ENCODE results near the gene ATP9B. TPM values are rescaled to one million over a fixed set of nuclear protein-coding genes. Genes with fewer than 3 reads are reported as not detected.

The ATP9B gene
- total and polyA plus RNA-seq, 4 donors = 12.6 to 77.0 (median 29.9) TPM

- Histone ChIP-seq H3K27ac (ENCODE audit: low read depth in 1 of 2, low read length in 1 of 2) (no peak overlapping the region), H3K4me1 (ENCODE audit: control insufficient read depth in 5 of 5, insufficient read depth in 5 of 5, low read length in 5 of 5) (peaks cover 0 to 11% (median 0%) of the 10 kb centered on the region in 5 donors), H3K9me3 (ENCODE audit: control insufficient read depth in 4 of 4, insufficient read depth in 3 of 4, low read length in 3 of 4) (no peaks in the 10 kb centered on the region), H3K9ac (ENCODE audit: insufficient read depth in 1 of 2, low read length in 2 of 2) (no peak overlapping the region), H3K36me3 (ENCODE audit: control insufficient read depth in 4 of 4, insufficient read depth in 4 of 4, low read length in 4 of 4) (no peaks in the 10 kb centered on the region), H3K4me3 (no peak overlapping the region), H3K27me3 (ENCODE audit: control insufficient read depth in 3 of 3, insufficient read depth in 3 of 3, low read length in 2 of 3) (peaks cover 0 to 20% (median 16%) of the 10 kb centered on the region in 3 donors)
- WGBS, 2 donors = 64 to 82% methylated on average over 16 of the region's 16 CpGs
- ATAC-seq (ENCODE audit: insufficient read depth, low FRiP score) = no peak
- TF ChIP-seq CTCF (IDR thresholded peaks at IDR 0.05; ENCODE audit: control extremely low read depth, extremely low read depth) = no peak
- no peak for DNase-seq
Measured at GRCh38 chr18:79384834-79385233, 315.6 kb downstream of the ATP9B start.

- 71 to 77% methylated on average over 17 of the region's 17 CpGs for WGBS, 2 donors
- Histone ChIP-seq H3K36me3 (ENCODE audit: control insufficient read depth in 4 of 4, insufficient read depth in 4 of 4, low read length in 4 of 4) (no peaks in the 10 kb centered on the region), H3K27me3 (ENCODE audit: control insufficient read depth in 3 of 3, insufficient read depth in 3 of 3, low read length in 2 of 3) (peaks cover 0 to 25% (median 21%) of the 10 kb centered on the region in 3 donors), H3K4me3 (no peak overlapping the region), H3K4me1 (ENCODE audit: control insufficient read depth in 5 of 5, insufficient read depth in 5 of 5, low read length in 5 of 5) (peaks cover 0 to 11% (median 0%) of the 10 kb centered on the region in 5 donors), H3K9me3 (ENCODE audit: control insufficient read depth in 4 of 4, insufficient read depth in 3 of 4, low read length in 3 of 4) (no peaks in the 10 kb centered on the region), H3K27ac (ENCODE audit: low read depth in 1 of 2, low read length in 1 of 2) (no peak overlapping the region), H3K9ac (ENCODE audit: insufficient read depth in 1 of 2, low read length in 2 of 2) (no peak overlapping the region)
- ATAC-seq (ENCODE audit: insufficient read depth, low FRiP score) (no peak), DNase-seq (no peak)
- TF ChIP-seq CTCF (IDR thresholded peaks at IDR 0.05; ENCODE audit: control extremely low read depth, extremely low read depth) = no peak
Measured at GRCh38 chr18:79385326-79385707, 316.1 kb downstream of the ATP9B start.

GRCh38 chr18:79385708-79386341 is 316.6 kb downstream of the ATP9B start:
- Histone ChIP-seq H3K9ac (ENCODE audit: insufficient read depth in 1 of 2, low read length in 2 of 2) (no peak overlapping the region), H3K36me3 (ENCODE audit: control insufficient read depth in 4 of 4, insufficient read depth in 4 of 4, low read length in 4 of 4) (no peaks in the 10 kb centered on the region), H3K27me3 (ENCODE audit: control insufficient read depth in 3 of 3, insufficient read depth in 3 of 3, low read length in 2 of 3) (peaks cover 0 to 30% (median 26%) of the 10 kb centered on the region in 3 donors), H3K9me3 (ENCODE audit: control insufficient read depth in 4 of 4, insufficient read depth in 3 of 4, low read length in 3 of 4) (no peaks in the 10 kb centered on the region), H3K4me1 (ENCODE audit: control insufficient read depth in 5 of 5, insufficient read depth in 5 of 5, low read length in 5 of 5) (peaks cover 0 to 11% (median 0%) of the 10 kb centered on the region in 5 donors), H3K27ac (ENCODE audit: low read depth in 1 of 2, low read length in 1 of 2) (no peak overlapping the region), H3K4me3 (no peak overlapping the region)
- DNase-seq (peak in 1 of 3 donors; percentile 58), ATAC-seq (ENCODE audit: insufficient read depth, low FRiP score) (no peak)
- WGBS, 2 donors = 69 to 71% methylated on average over 21 of the region's 21 CpGs
- no peak for TF ChIP-seq CTCF (IDR thresholded peaks at IDR 0.05; ENCODE audit: control extremely low read depth, extremely low read depth)

- Histone ChIP-seq H3K4me1 (ENCODE audit: control insufficient read depth in 5 of 5, insufficient read depth in 5 of 5, low read length in 5 of 5) (peaks cover 0 to 11% (median 0%) of the 10 kb centered on the region in 5 donors), H3K4me3 (no peak overlapping the region), H3K36me3 (ENCODE audit: control insufficient read depth in 4 of 4, insufficient read depth in 4 of 4, low read length in 4 of 4) (no peaks in the 10 kb centered on the region), H3K9me3 (ENCODE audit: control insufficient read depth in 4 of 4, insufficient read depth in 3 of 4, low read length in 3 of 4) (no peaks in the 10 kb centered on the region), H3K9ac (ENCODE audit: insufficient read depth in 1 of 2, low read length in 2 of 2) (no peak overlapping the region), H3K27me3 (ENCODE audit: control insufficient read depth in 3 of 3, insufficient read depth in 3 of 3, low read length in 2 of 3) (peaks cover 0 to 35% (median 31%) of the 10 kb centered on the region in 3 donors), H3K27ac (ENCODE audit: low read depth in 1 of 2, low read length in 1 of 2) (no peak overlapping the region)
- DNase-seq (no peak), ATAC-seq (ENCODE audit: insufficient read depth, low FRiP score) (no peak)
- 89 to 90% methylated on average over 14 of the region's 14 CpGs for WGBS, 2 donors
- no peak for TF ChIP-seq CTCF (IDR thresholded peaks at IDR 0.05; ENCODE audit: control extremely low read depth, extremely low read depth)
Measured at GRCh38 chr18:79386547-79386946, 317.4 kb downstream of the ATP9B start.

Measured in lung (tissue), 12 donors.